SU-DHL-6 (cell line): ENCODE measurements around the gene ASIP.

Experiments
- CTCF ChIP-seq: fragments of 200-600 bp; sonication (generic); IDR thresholded peaks from one replicate; pipeline ENCODE4 v1.5.1; 2017; ENCODE audit warnings: antibody characterized with exemption, mild to moderate bottlenecking, low read length, moderate library complexity; ENCODE audit not compliant: insufficient read depth, poor library complexity, severe bottlenecking
- EZH2phosphoT487 ChIP-seq: fragments of 200-600 bp; sonication (generic), shearing (Covaris generic); conservative IDR thresholded peaks from 2 replicates; pipeline ENCODE4 v1.6.1; 2018; ENCODE audit warnings: mild to moderate bottlenecking, antibody characterized with exemption, low read length, moderate library complexity, mixed read lengths

- no peak for TF ChIP-seq CTCF
- no peak for TF ChIP-seq EZH2phosphoT487
Observed at GRCh38 chr20:34235875-34236274, 5.3 kb upstream of the ASIP start.
